Stimulated activated CD8-positive, alpha-beta memory T cell treated with anti-CD3 and anti-CD28 coated beads, Interleukin-7, amount 100 ng/mL, for 1 hour (primary cell): ENCODE data around the gene LRP1-AS.

Experiments used
- DNase-seq, 2 donors: peaks; one replicate each; pipeline ENCODE4 v3.0.0-alpha.2; 2020; ENCODE audit warnings: low read depth in 2 of 2

The LRP1-AS gene

DNA sequence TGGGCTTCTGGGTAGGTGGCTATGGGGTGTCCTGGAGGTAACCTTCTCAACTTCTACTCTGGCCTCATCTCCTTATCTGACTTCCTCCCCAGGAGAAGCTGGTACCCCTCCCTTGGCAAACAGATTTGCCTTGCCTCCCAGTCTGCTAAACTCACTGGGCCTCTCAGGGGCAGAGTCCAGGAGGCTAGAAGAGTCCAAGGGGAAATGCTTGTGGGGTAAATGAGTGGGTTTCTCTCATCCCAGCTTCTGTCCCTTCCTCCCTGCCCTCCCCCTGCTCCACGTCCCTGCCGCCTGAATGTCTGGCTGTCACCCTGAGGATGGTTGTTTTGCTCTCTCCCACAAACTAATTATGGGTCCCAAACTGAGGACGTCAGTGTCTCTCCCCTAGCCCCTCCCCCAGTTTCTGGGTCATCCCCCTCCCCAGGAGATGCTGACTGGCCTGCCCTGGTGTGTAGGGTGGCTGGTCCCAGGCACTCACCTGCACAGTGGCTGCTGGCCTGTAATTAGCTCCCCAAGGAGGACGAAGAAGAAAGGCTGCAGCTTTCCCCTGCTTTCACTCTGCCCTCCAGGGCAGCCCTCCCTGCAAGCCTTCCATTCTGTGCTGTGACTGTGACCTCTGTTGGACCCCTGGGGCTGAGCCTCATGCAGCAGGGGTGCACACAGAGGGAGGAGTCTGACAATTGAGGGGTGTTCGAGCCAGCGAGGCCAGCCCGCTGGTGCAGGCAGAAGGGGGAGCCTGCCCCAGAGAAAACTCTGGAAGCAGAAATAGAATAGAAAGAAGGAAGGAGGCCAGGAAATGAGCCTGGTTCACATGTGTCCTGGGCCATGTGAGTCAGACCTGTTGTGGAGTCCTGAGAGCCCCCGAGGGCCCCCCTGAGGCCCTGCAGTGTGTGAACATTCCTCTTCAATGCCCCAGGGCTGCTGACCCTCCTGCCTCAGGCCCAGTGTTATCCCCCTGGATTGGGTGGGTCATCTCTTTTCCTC lies at the start of gene LRP1-AS:
Gene LRP1-AS, minus strand, starts transcription at position 659 of the 984 bp plus-strand sequence.
- DNase-seq = no peak

GRCh38 chr12:57196956-57197355 lies 49.5 kb upstream of the LRP1-AS start:
- no peak for DNase-seq

DNA sequence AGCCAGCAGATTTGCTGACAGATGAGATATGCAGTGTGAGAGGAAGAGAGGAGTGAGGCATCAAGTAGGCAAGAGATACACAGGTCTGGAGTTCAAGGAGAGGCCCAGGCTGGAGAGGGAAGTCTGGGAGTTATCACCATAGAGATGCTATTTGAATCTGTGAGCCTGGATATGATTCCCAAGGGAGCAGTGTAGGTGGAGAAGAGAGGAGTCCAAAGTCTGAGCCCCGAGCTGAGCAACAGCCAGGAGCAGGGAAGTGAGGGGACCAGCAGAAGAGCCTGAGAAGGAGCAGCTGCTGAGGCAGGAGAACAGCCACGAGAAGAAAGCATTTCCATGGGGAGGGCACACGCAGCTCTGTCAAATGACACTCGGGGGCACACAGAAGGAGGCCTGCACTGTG lies 49.0 kb upstream of the LRP1-AS start:
- DNase-seq = no peak

DNA sequence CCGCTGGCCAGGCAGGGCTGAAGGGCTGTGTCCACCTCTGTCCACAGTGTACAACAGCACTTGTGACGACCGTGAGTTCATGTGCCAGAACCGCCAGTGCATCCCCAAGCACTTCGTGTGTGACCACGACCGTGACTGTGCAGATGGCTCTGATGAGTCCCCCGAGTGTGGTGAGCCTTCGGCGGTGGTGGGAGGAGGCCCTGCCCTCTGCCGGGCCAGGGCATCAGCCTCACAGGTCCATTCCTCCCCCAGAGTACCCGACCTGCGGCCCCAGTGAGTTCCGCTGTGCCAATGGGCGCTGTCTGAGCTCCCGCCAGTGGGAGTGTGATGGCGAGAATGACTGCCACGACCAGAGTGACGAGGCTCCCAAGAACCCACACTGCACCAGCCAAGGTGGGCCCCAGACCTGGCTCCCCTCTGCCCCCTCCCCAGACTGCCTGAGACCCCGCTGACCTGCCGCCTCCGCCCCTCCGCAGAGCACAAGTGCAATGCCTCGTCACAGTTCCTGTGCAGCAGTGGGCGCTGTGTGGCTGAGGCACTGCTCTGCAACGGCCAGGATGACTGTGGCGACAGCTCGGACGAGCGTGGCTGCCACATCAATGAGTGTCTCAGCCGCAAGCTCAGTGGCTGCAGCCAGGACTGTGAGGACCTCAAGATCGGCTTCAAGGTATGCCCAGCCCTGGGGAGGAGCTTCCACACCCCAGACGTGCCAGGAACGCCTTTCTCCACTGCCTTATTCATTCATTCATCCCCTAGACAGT lies 48.4 kb upstream of the LRP1-AS start:
- no peak for DNase-seq

DNA sequence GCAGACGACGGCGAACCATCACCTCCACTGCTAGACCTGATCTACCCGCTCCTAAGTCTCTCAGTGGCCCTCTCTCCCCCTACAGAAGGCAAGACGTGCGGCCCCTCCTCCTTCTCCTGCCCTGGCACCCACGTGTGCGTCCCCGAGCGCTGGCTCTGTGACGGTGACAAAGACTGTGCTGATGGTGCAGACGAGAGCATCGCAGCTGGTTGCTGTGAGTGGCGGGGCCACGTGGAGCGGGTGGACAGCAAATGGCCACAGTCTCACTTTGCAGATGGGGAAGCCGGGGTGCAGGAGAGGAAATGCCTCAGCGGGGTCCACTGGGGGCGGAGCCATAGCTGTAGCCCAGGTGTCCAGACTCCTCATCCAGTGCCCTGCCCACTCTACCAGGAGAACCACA lies 47.8 kb upstream of the LRP1-AS start:
- DNase-seq = no peak

DNA sequence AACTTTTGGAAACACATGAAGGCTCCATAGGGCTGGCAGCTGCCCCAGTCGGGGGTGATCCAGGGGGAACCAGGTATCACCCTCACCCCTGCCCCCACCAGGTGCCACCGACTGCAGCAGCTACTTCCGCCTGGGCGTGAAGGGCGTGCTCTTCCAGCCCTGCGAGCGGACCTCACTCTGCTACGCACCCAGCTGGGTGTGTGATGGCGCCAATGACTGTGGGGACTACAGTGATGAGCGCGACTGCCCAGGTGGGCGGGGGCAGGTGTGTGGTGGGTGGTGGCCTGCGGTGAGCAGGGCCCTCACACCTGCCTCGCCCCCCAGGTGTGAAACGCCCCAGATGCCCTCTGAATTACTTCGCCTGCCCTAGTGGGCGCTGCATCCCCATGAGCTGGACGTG lies 46.8 kb upstream of the LRP1-AS start:
- no peak for DNase-seq

DNA sequence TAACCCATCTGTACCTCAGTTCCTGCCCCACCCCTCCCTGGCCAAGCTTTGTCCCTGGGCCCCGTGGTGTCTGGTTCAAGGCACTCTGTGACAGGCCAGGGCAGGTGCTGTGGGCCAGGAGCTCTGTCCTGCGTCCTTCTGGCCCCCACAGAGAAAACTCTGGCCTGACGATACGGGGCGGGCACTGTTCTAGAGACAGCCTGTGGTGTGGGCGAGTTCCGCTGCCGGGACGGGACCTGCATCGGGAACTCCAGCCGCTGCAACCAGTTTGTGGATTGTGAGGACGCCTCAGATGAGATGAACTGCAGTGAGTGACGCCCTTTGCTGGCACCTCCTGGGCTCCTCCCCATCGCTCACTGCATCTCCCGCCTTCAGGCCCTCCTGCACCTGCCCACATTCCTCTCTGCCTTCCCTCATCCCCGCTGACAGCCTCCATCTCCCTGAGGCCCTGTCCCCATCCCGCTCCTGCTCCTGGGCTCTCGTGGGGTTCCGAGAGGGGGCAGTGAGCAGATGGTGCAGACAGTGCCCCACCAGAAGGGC lies 46.4 kb upstream of the LRP1-AS start:
- no peak for DNase-seq

DNA sequence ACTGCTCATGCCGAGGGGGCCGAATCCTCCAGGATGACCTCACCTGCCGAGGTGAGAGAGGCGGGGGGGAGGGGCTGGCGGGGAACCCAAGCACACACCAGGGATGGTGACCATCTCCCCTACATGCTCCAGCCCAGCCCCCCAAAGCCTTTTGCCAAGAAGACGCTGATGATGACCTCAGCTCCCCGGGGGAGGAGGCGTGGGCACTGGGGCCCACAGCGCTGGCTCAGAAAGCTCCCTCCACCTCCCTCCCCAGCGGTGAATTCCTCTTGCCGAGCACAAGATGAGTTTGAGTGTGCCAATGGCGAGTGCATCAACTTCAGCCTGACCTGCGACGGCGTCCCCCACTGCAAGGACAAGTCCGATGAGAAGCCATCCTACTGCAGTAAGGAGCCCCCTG lies 45.5 kb upstream of the LRP1-AS start:
- DNase-seq = no peak

DNA sequence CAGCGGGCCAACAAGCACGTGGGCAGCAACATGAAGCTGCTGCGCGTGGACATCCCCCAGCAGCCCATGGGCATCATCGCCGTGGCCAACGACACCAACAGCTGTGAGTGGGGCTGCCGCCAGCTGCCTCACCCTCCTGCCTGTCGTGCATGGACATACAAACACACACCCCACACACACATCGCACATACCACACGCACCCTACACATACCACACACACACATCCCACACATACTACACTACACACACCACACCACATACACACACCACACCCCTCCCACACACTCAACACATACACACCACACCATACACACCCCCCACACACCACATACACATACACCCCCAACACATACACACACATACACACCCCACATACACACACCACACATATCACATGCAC lies 44.0 kb upstream of the LRP1-AS start:
- DNase-seq = no peak

DNA sequence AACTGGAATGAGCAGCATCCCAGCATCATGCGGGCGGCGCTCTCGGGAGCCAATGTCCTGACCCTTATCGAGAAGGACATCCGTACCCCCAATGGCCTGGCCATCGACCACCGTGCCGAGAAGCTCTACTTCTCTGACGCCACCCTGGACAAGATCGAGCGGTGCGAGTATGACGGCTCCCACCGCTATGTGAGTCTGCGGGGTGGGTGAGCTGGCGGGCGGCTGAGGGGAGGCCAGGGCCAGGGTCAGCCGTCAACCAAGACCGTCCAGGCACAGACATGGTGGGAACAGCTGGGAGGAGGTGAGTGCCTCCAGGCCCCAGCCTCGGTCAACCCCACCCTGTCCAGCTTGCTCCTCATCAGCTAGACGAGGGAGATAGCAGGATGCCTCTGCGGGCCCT lies 43.4 kb upstream of the LRP1-AS start:
- DNase-seq = no peak

DNA sequence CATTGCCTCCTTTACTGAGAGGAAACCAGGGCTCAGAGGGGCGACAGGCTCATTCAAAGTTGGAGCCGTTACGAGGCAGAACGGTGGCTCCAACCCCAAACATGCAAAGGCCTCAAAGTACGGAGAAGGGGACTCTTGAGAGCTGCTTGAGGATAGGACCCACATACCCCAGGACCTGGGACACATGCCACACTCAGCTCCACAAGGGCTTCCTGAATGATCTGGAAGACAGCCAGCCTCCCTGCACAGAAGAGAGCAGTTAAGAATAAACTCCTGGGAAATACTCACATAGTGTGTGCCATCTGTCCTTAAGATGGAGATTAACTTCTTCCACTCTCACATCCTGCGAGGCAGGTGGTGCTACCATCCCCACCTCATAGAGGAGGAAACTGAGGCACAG lies 42.6 kb upstream of the LRP1-AS start:
- DNase-seq = no peak

- DNase-seq = no peak
These were observed 40.6 kb upstream of the LRP1-AS start for GRCh38 chr12:57188090-57188425.

GRCh38 chr12:57187222-57188089 lies 40.0 kb upstream of the LRP1-AS start:
- DNase-seq = no peak

- no peak for DNase-seq
These were observed 38.6 kb upstream of the LRP1-AS start for GRCh38 chr12:57185906-57186508.

DNA sequence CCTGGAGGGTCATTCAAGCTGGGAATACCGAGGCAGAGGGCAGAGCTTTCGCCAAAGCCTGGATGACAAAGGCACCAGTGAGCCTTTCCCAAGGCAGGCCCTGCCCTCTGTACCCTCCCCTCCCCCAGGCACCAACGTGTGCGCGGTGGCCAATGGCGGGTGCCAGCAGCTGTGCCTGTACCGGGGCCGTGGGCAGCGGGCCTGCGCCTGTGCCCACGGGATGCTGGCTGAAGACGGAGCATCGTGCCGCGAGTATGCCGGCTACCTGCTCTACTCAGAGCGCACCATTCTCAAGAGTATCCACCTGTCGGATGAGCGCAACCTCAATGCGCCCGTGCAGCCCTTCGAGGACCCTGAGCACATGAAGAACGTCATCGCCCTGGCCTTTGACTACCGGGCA lies 38.0 kb upstream of the LRP1-AS start:
- no peak for DNase-seq

- no peak for DNase-seq
These were observed 36.7 kb upstream of the LRP1-AS start for GRCh38 chr12:57183939-57184725.

GRCh38 chr12:57182918-57183575 lies 35.6 kb upstream of the LRP1-AS start:
- peak; percentile 60 to 71 for DNase-seq

DNA sequence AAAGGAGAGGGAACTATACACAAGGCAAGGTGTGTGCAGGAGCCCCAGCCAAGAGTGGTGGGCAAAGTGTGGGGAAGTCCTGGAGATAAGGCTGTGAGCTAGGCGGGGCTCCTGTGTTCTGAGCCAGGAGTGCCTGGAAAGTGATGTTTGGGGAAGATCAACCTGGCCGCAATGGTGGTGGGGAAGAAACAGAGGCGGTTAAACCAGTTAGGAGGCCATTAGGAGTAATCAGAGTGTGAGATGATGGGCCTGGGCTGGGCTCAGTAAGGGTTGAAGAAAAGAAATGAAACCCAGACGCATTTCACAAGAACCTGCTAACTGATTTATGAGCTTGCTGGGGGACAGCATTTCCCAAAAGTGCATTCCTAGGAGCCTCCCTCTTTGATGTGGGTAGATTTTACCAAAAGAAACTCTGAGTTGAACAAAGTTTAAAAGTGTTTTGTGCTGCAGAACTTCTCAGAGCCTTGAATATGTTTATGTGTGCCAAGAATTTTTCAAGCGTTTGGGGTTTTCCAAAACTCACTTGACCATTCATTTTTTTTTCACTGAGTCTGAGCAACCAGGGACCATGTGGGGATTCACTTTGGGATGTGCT lies 34.2 kb upstream of the LRP1-AS start:
- DNase-seq = no peak

DNA sequence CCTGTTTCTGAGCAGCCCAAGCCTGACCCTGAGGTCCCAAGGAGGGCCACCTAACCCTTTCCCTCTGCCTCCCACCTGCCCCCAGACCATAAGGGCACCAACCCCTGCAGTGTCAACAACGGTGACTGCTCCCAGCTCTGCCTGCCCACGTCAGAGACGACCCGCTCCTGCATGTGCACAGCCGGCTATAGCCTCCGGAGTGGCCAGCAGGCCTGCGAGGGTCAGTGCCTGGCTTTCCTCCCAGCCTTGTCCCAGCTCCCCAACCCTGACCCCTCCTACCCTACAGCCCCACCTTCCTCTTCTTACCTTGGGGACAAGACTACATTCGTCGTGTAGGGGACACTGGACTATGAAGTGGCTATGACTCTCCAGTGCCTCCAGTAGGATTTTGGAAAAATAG lies 33.7 kb upstream of the LRP1-AS start:
- DNase-seq = no peak
